GM12891 (cell line): ENCODE measurements around the gene PUS10. TPM values are rescaled to one million over a fixed set of nuclear protein-coding genes. Genes with fewer than 3 reads are reported as not detected.
"Not testable (repeated sequence)": the region's sequence is repeated elsewhere in the genome, so short reads cannot be mapped to it uniquely, and the experiment has no call there.

Source experiments
- DNase-seq: peaks from one replicate; pipeline ENCODE4 v3.0.0; 2011; ENCODE audit warnings: low spot score; ENCODE audit not compliant: insufficient read length
- FAIRE-seq: peaks from 2 replicates; lab custom pipeline; 2011; peaks lifted over from hg19 to GRCh38; lab: Jason Lieb, UNC
- PAX5 ChIP-seq: IDR thresholded peaks from 2 replicates; pipeline ENCODE4 v1.6.1; 2011; ENCODE audit warnings: low read length, moderate library complexity, mild to moderate bottlenecking; ENCODE audit not compliant: insufficient read depth, severe bottlenecking
- POLR2A ChIP-seq: IDR thresholded peaks from 2 replicates; pipeline ENCODE4 v1.6.1; 2011; ENCODE audit warnings: low read depth, low read length, control low read depth
- POLR2AphosphoS5 ChIP-seq: IDR thresholded peaks from 2 replicates; pipeline ENCODE4 v1.6.1; 2011; ENCODE audit warnings: low read depth, low read length, control low read depth
- POU2F2 ChIP-seq: IDR thresholded peaks from 2 replicates; pipeline ENCODE4 v1.6.1; 2011; ENCODE audit warnings: low read depth, mild to moderate bottlenecking, control low read depth, low read length, moderate library complexity
- SPI1 ChIP-seq: IDR thresholded peaks from 2 replicates; pipeline ENCODE4 v1.6.1; 2011; ENCODE audit warnings: low read depth, low read length, control low read depth
- TAF1 ChIP-seq: IDR thresholded peaks from 2 replicates; pipeline ENCODE4 v1.6.1; 2011; ENCODE audit warnings: low read depth, low read length, control low read depth
- polyA plus RNA-seq: library from polyadenylated mRNA; unstranded; fragments of >200 nt; gene quantifications from one replicate; pipeline ENCODE4 v1.2.1, GENCODE V29; 2012; ENCODE audit warnings: low read depth, missing spikeins, inconsistent platforms; ENCODE audit not compliant: missing spikeins

Gene PUS10
- polyA plus RNA-seq: 6.5 TPM

- peak; percentile 91 for FAIRE-seq
- TF ChIP-seq POU2F2 (no peak), POLR2A (no peak), TAF1 (peak; percentile 56), POLR2AphosphoS5 (peak; percentile 70; the same call in 1 of the 2 replicates), PAX5 (no peak), SPI1 (no peak)
- DNase-seq: peak; percentile 53
These were observed at the start of gene PUS10, which contains the start of gene PEX13 for GRCh38 chr2:61017556-61018317. TSS of gene PUS10 (minus strand) at chr2:61018255. CDS start at chr2:61011890, 6,365 bp downstream. TSS of gene PEX13 (plus strand) at chr2:61017720. CDS start at chr2:61017760, 40 bp downstream.

- peak; percentile 98 for FAIRE-seq
- TF ChIP-seq POU2F2: no peak
- TF ChIP-seq POLR2A: no peak
- no peak for TF ChIP-seq TAF1
- TF ChIP-seq SPI1: no peak
- TF ChIP-seq PAX5: no peak
- no peak for TF ChIP-seq POLR2AphosphoS5
- DNase-seq: peak; percentile 81
These were observed 48.0 kb upstream of the PUS10 start, which contains the start of gene SANBR for GRCh38 chr2:61065714-61066709. TSS of gene SANBR (plus strand) at chr2:61065871. CDS start at chr2:61070351, 4,480 bp downstream.

- DNase-seq (no peak), FAIRE-seq (no peak)
- TF ChIP-seq POLR2AphosphoS5 (no peak), TAF1 (no peak), POU2F2 (no peak), PAX5 (no peak), SPI1 (no peak), POLR2A (no peak)
These were observed 41.3 kb upstream of the PUS10 start for GRCh38 chr2:61059382-61059781.

- no peak for DNase-seq
- no peak for FAIRE-seq
- TF ChIP-seq TAF1: no peak
These were observed 39.5 kb upstream of the PUS10 start for GRCh38 chr2:61057562-61057961.

GRCh38 chr2:61055557-61055956 is 37.5 kb upstream of the PUS10 start:
- DNase-seq (no peak), FAIRE-seq (no peak)
- TF ChIP-seq PAX5 (no peak), POLR2A (no peak), TAF1 (no peak), SPI1 (no peak), POLR2AphosphoS5 (no peak), POU2F2 (no peak)

- no peak for FAIRE-seq
- TF ChIP-seq SPI1: no peak
- DNase-seq: no peak
These were observed 27.9 kb upstream of the PUS10 start for GRCh38 chr2:61045999-61046398.

- no peak for FAIRE-seq
- TF ChIP-seq SPI1: no peak
- DNase-seq: no peak
These were observed 27.2 kb upstream of the PUS10 start for GRCh38 chr2:61045226-61045625.

GRCh38 chr2:61044636-61045035 is 26.6 kb upstream of the PUS10 start:
- FAIRE-seq: peak; percentile 75
- TF ChIP-seq POU2F2 (peak; percentile 61; the same call in 1 of the 2 replicates), TAF1 (no peak), SPI1 (peak; percentile 49; the same call in 1 of the 2 replicates), POLR2A (no peak), POLR2AphosphoS5 (no peak)

GRCh38 chr2:61042807-61043206 is 24.8 kb upstream of the PUS10 start:
- DNase-seq (no peak), FAIRE-seq (no peak)
- TF ChIP-seq POLR2AphosphoS5 (no peak), POU2F2 (no peak), PAX5 (no peak), TAF1 (no peak), POLR2A (no peak), SPI1 (no peak)

More at GRCh38 chr2:61044636-61045035, 26.6 kb upstream of the PUS10 start:
- no peak for DNase-seq

- FAIRE-seq: not testable (repeated sequence)
These were observed 18.6 kb upstream of the PUS10 start for GRCh38 chr2:61036643-61037042.

GRCh38 chr2:61034592-61034991 is 16.5 kb upstream of the PUS10 start:
- DNase-seq, FAIRE-seq: not testable (repeated sequence)

More at GRCh38 chr2:61036643-61037042, 18.6 kb upstream of the PUS10 start:
- DNase-seq: not testable (repeated sequence)
